IMR-90 (cell line): Measurements from ENCODE around the gene TRPM8. TPM values are rescaled to one million over a fixed set of nuclear protein-coding genes. Genes with fewer than 3 reads are reported as not detected.

Source experiments
- ATAC-seq: fragments of 200-7000 bp; cut with Tn5 transposase; 2 replicates; pipeline ENCODE4 v1.9.1; 2020; ENCODE audit warnings: low read depth, mild to moderate bottlenecking, moderate library complexity
- BruUV-seq: library from RNA; stranded (reverse); fragments of 400-500 nt; replicated peaks from 2 replicates; lab custom pipeline; 2021; lab: Mats Ljungman, UMichigan
- CTCF ChIA-PET: fragments of 300-600 bp; formaldehyde crosslinking; extraction: SDS; loops from one replicate; lab custom pipeline; 2021; ENCODE audit warnings: antibody characterized with exemption; lab: Yijun Ruan, JAX
- POLR2A ChIA-PET: fragments of 300-600 bp; sonication (Branson Sonifier 250); formaldehyde crosslinking; loops from one replicate; lab custom pipeline; 2022; ENCODE audit warnings: antibody characterized with exemption; ENCODE audit not compliant: unreplicated experiment; lab: Charles Lee
- DNase-seq: peaks from one replicate; pipeline ENCODE4 v3.0.0; 2013
- H2AFZ ChIP-seq: replicated peaks from 2 replicates; pipeline ENCODE3; 2013; ENCODE audit warnings: low read length, mild to moderate bottlenecking; ENCODE audit not compliant: poor library complexity
- H2AK5ac ChIP-seq: 2 replicates; pipeline ENCODE4 v1.6.1; 2013; ENCODE audit warnings: low read depth, low read length, inconsistent platforms
- H2AK9ac ChIP-seq: replicated peaks from 2 replicates; pipeline ENCODE3; 2013; ENCODE audit warnings: mild to moderate bottlenecking, low read depth, low read length, moderate library complexity; ENCODE audit not compliant: poor library complexity
- H2BK120ac ChIP-seq: 2 replicates; pipeline ENCODE4 v1.6.1; 2013; ENCODE audit warnings: low read depth, low read length, inconsistent platforms
- H2BK15ac ChIP-seq: 3 replicates; pipeline ENCODE4 v1.6.1; 2013; ENCODE audit warnings: low read depth, low read length, inconsistent platforms
- H2BK20ac ChIP-seq: 2 replicates; pipeline ENCODE4 v1.6.1; 2013; ENCODE audit warnings: low read depth, mild to moderate bottlenecking, inconsistent platforms, low read length, moderate library complexity
- H2BK5ac ChIP-seq: 2 replicates; pipeline ENCODE4 v1.6.1; 2013; ENCODE audit warnings: mild to moderate bottlenecking, low read depth, low read length, inconsistent platforms; ENCODE audit not compliant: poor library complexity, severe bottlenecking
- H3K14ac ChIP-seq: replicated peaks from 2 replicates; pipeline ENCODE4 v1.6.1; 2013; ENCODE audit warnings: low read depth, low read length, inconsistent platforms
- H3K18ac ChIP-seq: 2 replicates; pipeline ENCODE4 v1.6.1; 2013; ENCODE audit warnings: low read depth, low read length, control low read depth
- H3K23ac ChIP-seq: 2 replicates; pipeline ENCODE4 v1.6.1; 2013; ENCODE audit warnings: low read depth, low read length, inconsistent platforms
- H3K27ac ChIP-seq: 2 replicates; pipeline ENCODE4 v1.5.1; 2013; ENCODE audit warnings: mild to moderate bottlenecking, control low read depth, low read length; ENCODE audit not compliant: insufficient read depth
- H3K27me3 ChIP-seq: 2 replicates; pipeline ENCODE4 v1.6.1; 2013; ENCODE audit warnings: low read length; ENCODE audit not compliant: control insufficient read depth, insufficient read depth
- H3K36me3 ChIP-seq: 2 replicates; pipeline ENCODE4 v1.6.1; 2013; ENCODE audit warnings: low read length, mixed read lengths; ENCODE audit not compliant: control insufficient read depth, insufficient read depth
- H3K4ac ChIP-seq: 2 replicates; pipeline ENCODE4 v1.6.1; 2013; ENCODE audit warnings: low read depth, low read length, inconsistent platforms
- H3K4me1 ChIP-seq: 2 replicates; pipeline ENCODE4 v1.6.1; 2013; ENCODE audit warnings: low read length, mixed read lengths; ENCODE audit not compliant: control insufficient read depth, insufficient read depth
- H3K4me2 ChIP-seq: 2 replicates; pipeline ENCODE4 v1.6.1; 2013; ENCODE audit warnings: low read depth, mild to moderate bottlenecking, control low read depth, low read length, moderate library complexity
- H3K4me3 ChIP-seq: 2 replicates; pipeline ENCODE4 v1.5.1; 2013; ENCODE audit warnings: low read depth, mild to moderate bottlenecking, control low read depth, low read length, moderate library complexity; ENCODE audit not compliant: insufficient read depth
- H3K56ac ChIP-seq: 2 replicates; pipeline ENCODE4 v1.6.1; 2013; ENCODE audit warnings: low read length, inconsistent platforms; ENCODE audit not compliant: insufficient read depth; ENCODE audit errors: extremely low read depth
- H3K79me1 ChIP-seq, 2 experiments: 2 replicates each; pipeline ENCODE4 v1.6.1; 2013; ENCODE audit warnings: low read length in 2 of 2, inconsistent platforms in 1 of 2, low read depth in 1 of 2
- H3K9ac ChIP-seq: 2 replicates; pipeline ENCODE4 v1.6.1; 2013; ENCODE audit warnings: low read depth, low read length, control low read depth
- H3K9me1 ChIP-seq: 2 replicates; pipeline ENCODE4 v1.6.1; 2013; ENCODE audit warnings: low read length, inconsistent platforms; ENCODE audit not compliant: insufficient read depth
- H3K9me3 ChIP-seq: 2 replicates; pipeline ENCODE4 v1.6.1; 2013; ENCODE audit warnings: low read length; ENCODE audit not compliant: control insufficient read depth, insufficient read depth
- H4K20me1 ChIP-seq: 2 replicates; pipeline ENCODE4 v1.6.1; 2013; ENCODE audit warnings: low read length, inconsistent platforms; ENCODE audit not compliant: insufficient read depth
- H4K5ac ChIP-seq: 2 replicates; pipeline ENCODE4 v1.6.1; 2013; ENCODE audit warnings: mild to moderate bottlenecking, low read depth, low read length, control low read depth
- H4K8ac ChIP-seq, 2 experiments: 2 replicates each; pipeline ENCODE4 v1.6.1; 2013; ENCODE audit warnings: low read depth in 2 of 2, low read length in 2 of 2, control low read depth in 1 of 2, inconsistent platforms in 1 of 2
- H4K91ac ChIP-seq: 2 replicates; pipeline ENCODE4 v1.6.1; 2013; ENCODE audit warnings: low read depth, low read length, inconsistent platforms; ENCODE audit not compliant: insufficient read depth
- RCOR1 ChIP-seq: IDR thresholded peaks from 2 replicates; pipeline ENCODE4 v1.6.1; 2012; ENCODE audit warnings: mild to moderate bottlenecking, low read length, improper control_type of control experiment; ENCODE audit not compliant: insufficient replicate concordance
- WGBS, 2 experiments: methylation state at CpG; one replicate each; pipeline versions ENCODE4 v1.1.5 to v1.1.7; 2013; ENCODE audit warnings: missing lambda C conversion rate in 2 of 2; ENCODE audit not compliant: insufficient read length in 1 of 2; ENCODE audit errors: extremely low coverage in 2 of 2; 5-methylcytosine and 5-hydroxymethylcytosine counted together
- dilution Hi-C: fragments of 300-500 bp; cut with HindIII; formaldehyde crosslinking; loops from one replicate; pipeline ENCODE4 v1.14.3; 2018; ENCODE audit warnings: low sequenced_read_pairs; ENCODE audit not compliant: unreplicated experiment
- in situ Hi-C: fragments of 300-500 bp; cut with MboI; formaldehyde crosslinking; loops from 3 replicates; pipeline ENCODE4 v1.14.3; 2019; ENCODE audit warnings: low sequenced_read_pairs, inconsistent platforms, mixed read lengths
- intact Hi-C: fragments of 100-400 bp; cut with micrococcal nuclease; formaldehyde crosslinking; loops from 2 replicates; pipeline ENCODE4 v1.10.0; 2022
- polyA plus RNA-seq, 3 experiments: library from polyadenylated mRNA; depleted of rRNA; stranded (reverse); fragments of >200 nt; gene quantifications; 2 replicates each; pipeline ENCODE4 v1.2.3, GENCODE V29; 2012; ENCODE audit warnings: low replicate concordance in 1 of 3
- total RNA-seq: library from RNA; depleted of rRNA; stranded (reverse); fragments of >200 nt; gene quantifications from 2 replicates; pipeline ENCODE4 v1.2.3, GENCODE V29; 2012

Gene TRPM8
- total and polyA plus RNA-seq, 2 of the 4 experiments (the other 2 are of a cell fraction): not detected

DNA sequence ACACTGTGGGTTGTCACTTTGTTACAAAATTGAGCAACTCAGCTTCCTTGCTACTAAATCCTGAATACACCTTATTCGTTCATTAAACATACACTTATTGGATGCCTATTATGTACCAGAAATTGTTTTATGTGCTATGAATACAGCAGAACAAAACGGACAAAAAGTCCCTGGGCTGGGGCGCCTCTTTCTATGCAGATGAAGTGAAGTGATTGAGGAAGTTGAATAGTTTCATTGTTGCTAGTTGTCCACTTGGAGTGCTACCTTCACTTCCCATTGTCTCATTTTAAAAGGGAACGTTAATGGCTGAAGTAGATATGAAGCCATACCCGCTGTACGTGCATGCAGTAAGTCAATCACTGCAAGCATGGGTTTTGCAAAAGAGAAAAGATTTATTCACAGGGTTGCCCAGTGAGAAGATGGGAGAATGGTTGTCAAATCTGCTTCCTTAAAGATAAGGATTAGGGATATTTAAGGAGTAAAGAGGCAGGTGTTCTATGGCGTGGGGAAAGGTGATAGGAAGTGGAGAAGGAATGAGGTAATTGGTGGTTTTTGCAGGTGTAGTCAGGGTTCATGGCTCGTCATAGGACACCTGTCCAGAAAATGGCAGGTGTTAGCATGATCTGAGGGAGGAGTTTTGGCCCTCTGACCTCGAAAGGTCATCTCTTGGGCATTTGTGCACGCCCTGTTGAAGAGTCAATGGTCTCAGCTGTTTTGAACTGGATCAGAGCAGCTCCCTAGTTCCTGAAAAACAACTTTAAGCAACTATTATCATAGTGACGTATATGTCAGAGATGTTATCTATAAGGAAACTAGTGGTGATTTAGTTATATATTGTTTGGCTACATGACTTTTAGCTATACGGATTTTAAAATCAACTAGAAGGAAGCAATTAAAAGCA, 23.5 kb downstream of the TRPM8 start:
- Histone ChIP-seq H3K27me3 (peaks cover 37% of the 10 kb centered on the region), H3K9ac (no peak overlapping the region), H3K4me1 (no peaks in the 10 kb centered on the region; the same call in 1 of the 2 replicates), H2BK5ac (no peak overlapping the region), H3K9me3 (no peaks in the 10 kb centered on the region; the same call in none of the 2 replicates), H3K18ac (no peak overlapping the region), H3K4me2 (no peak overlapping the region), H2AK5ac (no peak overlapping the region), H4K20me1 (no peaks in the 10 kb centered on the region), H3K23ac (no peak overlapping the region), H3K79me1 (no peaks in the 10 kb centered on the region), H3K27ac (no peak overlapping the region), H3K36me3 (no peaks in the 10 kb centered on the region), H4K91ac (no peak overlapping the region), H2AFZ (no peak overlapping the region), H2BK20ac (no peak overlapping the region), H2BK120ac (no peak overlapping the region), H3K9me1 (no peaks in the 10 kb centered on the region), H2AK9ac (no peak overlapping the region), H4K5ac (no peak overlapping the region), H3K4me3 (no peak overlapping the region), H4K8ac (no peak overlapping the region), H3K4ac (no peak overlapping the region), H3K56ac (no peak overlapping the region), H2BK15ac (no peak overlapping the region), H3K14ac (no peak overlapping the region)
- no peak for TF ChIP-seq RCOR1
- CTCF ChIA-PET: no interaction called here
- no TSS peak for BruUV-seq
- intact Hi-C loops (no loop called here), in situ Hi-C loops (no loop called here), dilution Hi-C loops (no loop called here)
- POLR2A ChIA-PET: no interaction called here
- no peak for DNase-seq
- 95 to 100% methylated on average over 1 to 3 of the region's 12 CpGs for WGBS, 2 experiments
- ATAC-seq: no peak
